ENCODE results near the gene OR2C3.

The OR2C3 gene

GRCh38 chr1:247536340-247536739 is at the start of gene OR2C3:
TSS of gene OR2C3 (minus strand) at chr1:247536440. CDS start at chr1:247532511, 3,929 bp downstream.
- H3K4me1 ChIP-seq (ENCODE audit: control insufficient read depth, insufficient read depth, low read length) = no peaks in the 10 kb centered on the region
- H3K36me3 ChIP-seq (ENCODE audit: control insufficient read depth, insufficient read depth, low read length) = no peaks in the 10 kb centered on the region
- no peak within 1 kb of the TSS for H3K27ac ChIP-seq (ENCODE audit: low read depth, low read length)
- no peak within 1 kb of the TSS for H3K4me3 ChIP-seq (ENCODE audit: low read length)
- H3K27me3 ChIP-seq (ENCODE audit: control insufficient read depth, insufficient read depth, low read length) = no peaks in the 10 kb centered on the region
- no peak within 1 kb of the TSS for H3K9ac ChIP-seq (ENCODE audit: low read length)

- no peak overlapping the region for H3K9ac ChIP-seq (ENCODE audit: low read length)
- H3K4me1 ChIP-seq (ENCODE audit: control insufficient read depth, insufficient read depth, low read length) = no peaks in the 10 kb centered on the region
- H3K4me3 ChIP-seq (ENCODE audit: low read length) = no peak overlapping the region
- H3K27ac ChIP-seq (ENCODE audit: low read depth, low read length) = no peak overlapping the region
- H3K27me3 ChIP-seq (ENCODE audit: control insufficient read depth, insufficient read depth, low read length) = no peaks in the 10 kb centered on the region
- H3K36me3 ChIP-seq (ENCODE audit: control insufficient read depth, insufficient read depth, low read length) = no peaks in the 10 kb centered on the region
Measured at GRCh38 chr1:247578946-247579460, 42.8 kb upstream of the OR2C3 start.

- Histone ChIP-seq H3K9ac (ENCODE audit: low read length) (no peak overlapping the region), H3K36me3 (ENCODE audit: control insufficient read depth, insufficient read depth, low read length) (no peaks in the 10 kb centered on the region), H3K27ac (ENCODE audit: low read depth, low read length) (no peak overlapping the region), H3K27me3 (ENCODE audit: control insufficient read depth, insufficient read depth, low read length) (no peaks in the 10 kb centered on the region), H3K4me3 (ENCODE audit: low read length) (no peak overlapping the region), H3K4me1 (ENCODE audit: control insufficient read depth, insufficient read depth, low read length) (no peaks in the 10 kb centered on the region)
Measured at GRCh38 chr1:247576514-247576913, 40.3 kb upstream of the OR2C3 start.

GRCh38 chr1:247574664-247575063 is 38.4 kb upstream of the OR2C3 start:
- no peaks in the 10 kb centered on the region for H3K36me3 ChIP-seq (ENCODE audit: control insufficient read depth, insufficient read depth, low read length)
- no peak overlapping the region for H3K9ac ChIP-seq (ENCODE audit: low read length)
- H3K4me3 ChIP-seq (ENCODE audit: low read length) = no peak overlapping the region
- H3K27ac ChIP-seq (ENCODE audit: low read depth, low read length) = no peak overlapping the region
- no peaks in the 10 kb centered on the region for H3K4me1 ChIP-seq (ENCODE audit: control insufficient read depth, insufficient read depth, low read length)
- H3K27me3 ChIP-seq (ENCODE audit: control insufficient read depth, insufficient read depth, low read length) = no peaks in the 10 kb centered on the region

GRCh38 chr1:247574236-247574635 is 38.0 kb upstream of the OR2C3 start:
- Histone ChIP-seq H3K4me3 (ENCODE audit: low read length) (no peak overlapping the region), H3K9ac (ENCODE audit: low read length) (no peak overlapping the region), H3K36me3 (ENCODE audit: control insufficient read depth, insufficient read depth, low read length) (no peaks in the 10 kb centered on the region), H3K4me1 (ENCODE audit: control insufficient read depth, insufficient read depth, low read length) (no peaks in the 10 kb centered on the region), H3K27me3 (ENCODE audit: control insufficient read depth, insufficient read depth, low read length) (no peaks in the 10 kb centered on the region), H3K27ac (ENCODE audit: low read depth, low read length) (no peak overlapping the region)

GRCh38 chr1:247562198-247562597 is 26.0 kb upstream of the OR2C3 start:
- H3K4me3 ChIP-seq (ENCODE audit: low read length) = no peak overlapping the region
- H3K27ac ChIP-seq (ENCODE audit: low read depth, low read length) = no peak overlapping the region
- H3K4me1 ChIP-seq (ENCODE audit: control insufficient read depth, insufficient read depth, low read length) = no peaks in the 10 kb centered on the region
- H3K27me3 ChIP-seq (ENCODE audit: control insufficient read depth, insufficient read depth, low read length) = no peaks in the 10 kb centered on the region
- no peak overlapping the region for H3K9ac ChIP-seq (ENCODE audit: low read length)
- H3K36me3 ChIP-seq (ENCODE audit: control insufficient read depth, insufficient read depth, low read length) = no peaks in the 10 kb centered on the region

- Histone ChIP-seq H3K4me3 (ENCODE audit: low read length) (no peak overlapping the region), H3K27ac (ENCODE audit: low read depth, low read length) (no peak overlapping the region), H3K4me1 (ENCODE audit: control insufficient read depth, insufficient read depth, low read length) (no peaks in the 10 kb centered on the region), H3K27me3 (ENCODE audit: control insufficient read depth, insufficient read depth, low read length) (no peaks in the 10 kb centered on the region), H3K9ac (ENCODE audit: low read length) (no peak overlapping the region), H3K36me3 (ENCODE audit: control insufficient read depth, insufficient read depth, low read length) (no peaks in the 10 kb centered on the region)
Measured at GRCh38 chr1:247561711-247562110, 25.5 kb upstream of the OR2C3 start.

- H3K4me1 ChIP-seq (ENCODE audit: control insufficient read depth, insufficient read depth, low read length) = no peaks in the 10 kb centered on the region
- H3K27me3 ChIP-seq (ENCODE audit: control insufficient read depth, insufficient read depth, low read length) = no peaks in the 10 kb centered on the region
- H3K4me3 ChIP-seq (ENCODE audit: low read length) = no peak overlapping the region
- no peak overlapping the region for H3K27ac ChIP-seq (ENCODE audit: low read depth, low read length)
- no peaks in the 10 kb centered on the region for H3K36me3 ChIP-seq (ENCODE audit: control insufficient read depth, insufficient read depth, low read length)
- H3K9ac ChIP-seq (ENCODE audit: low read length) = no peak overlapping the region
Measured at GRCh38 chr1:247557926-247558674, 21.9 kb upstream of the OR2C3 start.

GRCh38 chr1:247552231-247552630 is 16.0 kb upstream of the OR2C3 start:
- no peaks in the 10 kb centered on the region for H3K4me1 ChIP-seq (ENCODE audit: control insufficient read depth, insufficient read depth, low read length)

GRCh38 chr1:247551721-247552120 is 15.5 kb upstream of the OR2C3 start:
- Histone ChIP-seq H3K4me3 (ENCODE audit: low read length) (no peak overlapping the region), H3K27ac (ENCODE audit: low read depth, low read length) (no peak overlapping the region), H3K27me3 (ENCODE audit: control insufficient read depth, insufficient read depth, low read length) (no peaks in the 10 kb centered on the region), H3K9ac (ENCODE audit: low read length) (no peak overlapping the region), H3K36me3 (ENCODE audit: control insufficient read depth, insufficient read depth, low read length) (no peaks in the 10 kb centered on the region), H3K4me1 (ENCODE audit: control insufficient read depth, insufficient read depth, low read length) (no peaks in the 10 kb centered on the region)

More at GRCh38 chr1:247552231-247552630, 16.0 kb upstream of the OR2C3 start:
- Histone ChIP-seq H3K27ac (ENCODE audit: low read depth, low read length) (no peak overlapping the region), H3K36me3 (ENCODE audit: control insufficient read depth, insufficient read depth, low read length) (no peaks in the 10 kb centered on the region), H3K4me3 (ENCODE audit: low read length) (no peak overlapping the region), H3K9ac (ENCODE audit: low read length) (no peak overlapping the region), H3K27me3 (ENCODE audit: control insufficient read depth, insufficient read depth, low read length) (no peaks in the 10 kb centered on the region)

GRCh38 chr1:247548769-247549182 is 12.5 kb upstream of the OR2C3 start, which contains the start of gene GCSAML:
TSS of gene GCSAML (plus strand) at chr1:247549134. CDS start at chr1:247549192, 58 bp downstream.
- H3K9ac ChIP-seq (ENCODE audit: low read length) = no peak within 1 kb of the TSS

GRCh38 chr1:247548092-247548491 is 11.9 kb upstream of the OR2C3 start:
- no peaks in the 10 kb centered on the region for H3K36me3 ChIP-seq (ENCODE audit: control insufficient read depth, insufficient read depth, low read length)
- no peak overlapping the region for H3K27ac ChIP-seq (ENCODE audit: low read depth, low read length)

More at GRCh38 chr1:247548769-247549182, 12.5 kb upstream of the OR2C3 start, which contains the start of gene GCSAML:
- Histone ChIP-seq H3K36me3 (ENCODE audit: control insufficient read depth, insufficient read depth, low read length) (no peaks in the 10 kb centered on the region), H3K4me1 (ENCODE audit: control insufficient read depth, insufficient read depth, low read length) (no peaks in the 10 kb centered on the region), H3K27ac (ENCODE audit: low read depth, low read length) (no peak within 1 kb of the TSS), H3K4me3 (ENCODE audit: low read length) (no peak within 1 kb of the TSS), H3K27me3 (ENCODE audit: control insufficient read depth, insufficient read depth, low read length) (no peaks in the 10 kb centered on the region)

GRCh38 chr1:247542811-247543210 is 6.6 kb upstream of the OR2C3 start:
- H3K36me3 ChIP-seq (ENCODE audit: control insufficient read depth, insufficient read depth, low read length) = no peaks in the 10 kb centered on the region
- H3K9ac ChIP-seq (ENCODE audit: low read length) = no peak overlapping the region
- H3K27me3 ChIP-seq (ENCODE audit: control insufficient read depth, insufficient read depth, low read length) = no peaks in the 10 kb centered on the region
- no peaks in the 10 kb centered on the region for H3K4me1 ChIP-seq (ENCODE audit: control insufficient read depth, insufficient read depth, low read length)
- no peak overlapping the region for H3K27ac ChIP-seq (ENCODE audit: low read depth, low read length)
- H3K4me3 ChIP-seq (ENCODE audit: low read length) = no peak overlapping the region

More at GRCh38 chr1:247548092-247548491, 11.9 kb upstream of the OR2C3 start:
- no peaks in the 10 kb centered on the region for H3K27me3 ChIP-seq (ENCODE audit: control insufficient read depth, insufficient read depth, low read length)
- H3K4me3 ChIP-seq (ENCODE audit: low read length) = no peak overlapping the region
- no peaks in the 10 kb centered on the region for H3K4me1 ChIP-seq (ENCODE audit: control insufficient read depth, insufficient read depth, low read length)
- no peak overlapping the region for H3K9ac ChIP-seq (ENCODE audit: low read length)
